CD8-positive, alpha-beta memory T cell (primary cell): ENCODE data around the gene AFG3L2. TPM values are rescaled to one million over a fixed set of nuclear protein-coding genes. Genes with fewer than 3 reads are reported as not detected.

Experiments used
- CTCF ChIA-PET: fragments of 350-600 bp; sonication (Branson Sonifier 250); formaldehyde crosslinking; loops from one replicate; lab custom pipeline; 2021; ENCODE audit warnings: antibody characterized with exemption; lab: Charles Lee
- POLR2A ChIA-PET: fragments of 350-600 bp; sonication (Branson Sonifier 250); formaldehyde crosslinking; loops from one replicate; lab custom pipeline; 2021; ENCODE audit warnings: antibody characterized with exemption; lab: Charles Lee
- DNase-seq, 5 donors: peaks; one replicate each; pipeline versions ENCODE4 v3.0.0 to v3.0.0-alpha.2; 2020 to 2022; ENCODE audit warnings: mixed read lengths in 1 of 5
- H3K27ac ChIP-seq: one replicate; pipeline ENCODE4 v1.7.0; 2013; ENCODE audit warnings: low read depth, mild to moderate bottlenecking, low read length, moderate library complexity
- H3K27me3 ChIP-seq: 2 replicates; pipeline ENCODE4 v1.7.0; 2013; ENCODE audit warnings: low read length, mild to moderate bottlenecking; ENCODE audit not compliant: insufficient read depth, poor library complexity, severe bottlenecking
- H3K36me3 ChIP-seq: 2 replicates; pipeline ENCODE4 v1.7.0; 2013; ENCODE audit warnings: mild to moderate bottlenecking, low read length, moderate library complexity; ENCODE audit not compliant: insufficient read depth
- H3K4me1 ChIP-seq: 2 replicates; pipeline ENCODE4 v1.7.0; 2013; ENCODE audit warnings: mild to moderate bottlenecking, low read length, moderate library complexity; ENCODE audit not compliant: insufficient read depth
- H3K4me3 ChIP-seq: 2 replicates; pipeline ENCODE4 v1.7.0; 2013; ENCODE audit warnings: mild to moderate bottlenecking, low read length
- H3K9me3 ChIP-seq: 2 replicates; pipeline ENCODE4 v1.7.0; 2013; ENCODE audit warnings: mild to moderate bottlenecking, low read length
- H3K27ac Mint-ChIP-seq, 8 donors: one replicate each; pipeline ENCODE4 v1.8.0; 2020 to 2021; ENCODE audit warnings: mixed read lengths in 8 of 8, mild to moderate bottlenecking in 6 of 8, inconsistent platforms in 3 of 8, moderate library complexity in 3 of 8
- H3K27me3 Mint-ChIP-seq, 2 donors: one replicate each; pipeline ENCODE4 v1.8.0; 2020 to 2021; ENCODE audit warnings: mixed read lengths in 2 of 2, mild to moderate bottlenecking in 1 of 2, moderate library complexity in 1 of 2
- H3K36me3 Mint-ChIP-seq, 3 donors: one replicate each; pipeline ENCODE4 v1.8.0; 2020 to 2021; ENCODE audit warnings: mixed read lengths in 3 of 3, inconsistent platforms in 1 of 3, mild to moderate bottlenecking in 1 of 3
- H3K4me1 Mint-ChIP-seq, 3 donors: one replicate each; pipeline ENCODE4 v1.8.0; 2020 to 2021; ENCODE audit warnings: mixed read lengths in 3 of 3, inconsistent platforms in 1 of 3, mild to moderate bottlenecking in 1 of 3
- H3K4me3 Mint-ChIP-seq, 7 donors: one replicate each; pipeline ENCODE4 v1.8.0; 2020 to 2021; ENCODE audit warnings: mixed read lengths in 7 of 7, mild to moderate bottlenecking in 6 of 7, moderate library complexity in 4 of 7, inconsistent platforms in 2 of 7
- H3K9me3 Mint-ChIP-seq, 5 donors: one replicate each; pipeline ENCODE4 v1.8.0; 2020 to 2022; ENCODE audit warnings: mixed read lengths in 5 of 5, mild to moderate bottlenecking in 3 of 5, moderate library complexity in 2 of 5, inconsistent platforms in 1 of 5
- polyA plus RNA-seq: library from polyadenylated mRNA; unstranded; fragments of 300-500 nt; fragmentation: Illumina TruSeq; gene quantifications from one replicate; pipeline ENCODE4 v1.2.3, GENCODE V29; 2021
- total RNA-seq, 2 experiments: library from RNA; stranded (reverse); gene quantifications; one replicate each; pipeline ENCODE4 v1.2.3, GENCODE V29; 2021

AFG3L2 gene
- total and polyA plus RNA-seq, 3 experiments from 2014 or later, result 38.4 to 75.8 (median 75.6) TPM

GRCh38 chr18:12326711-12327460 is 50.1 kb downstream of the AFG3L2 start:
- Histone ChIP-seq H3K36me3 (peaks cover 28% of the 10 kb centered on the region), H3K9me3 (no peaks in the 10 kb centered on the region), H3K27me3 (no peaks in the 10 kb centered on the region), H3K4me1 (peaks cover 7% of the 10 kb centered on the region), H3K27ac (no peak overlapping the region), H3K4me3 (no peak overlapping the region)
- POLR2A ChIA-PET, result no interaction called here
- Mint-ChIP-seq H3K9me3 (no peaks in the 10 kb centered on the region), H3K27me3 (no peaks in the 10 kb centered on the region), H3K4me3 (no peak overlapping the region), H3K4me1 (peaks cover 4 to 8% (median 8%) of the 10 kb centered on the region in 3 donors), H3K36me3 (peaks cover 5 to 70% (median 20%) of the 10 kb centered on the region in 3 donors), H3K27ac (no peak overlapping the region)
- CTCF ChIA-PET, result interaction anchor here (2.1 to 2.5 kb wide), 2 partner anchors 8 to 12 kb away, joined by 14 to 18 read pairs; no protein-coding TSS in a partner anchor
- no peak for DNase-seq

- H3K27me3 Mint-ChIP-seq, result no peaks in the 10 kb centered on the region
These were observed 51.2 kb downstream of the AFG3L2 start for GRCh38 chr18:12325726-12326245.

DNA sequence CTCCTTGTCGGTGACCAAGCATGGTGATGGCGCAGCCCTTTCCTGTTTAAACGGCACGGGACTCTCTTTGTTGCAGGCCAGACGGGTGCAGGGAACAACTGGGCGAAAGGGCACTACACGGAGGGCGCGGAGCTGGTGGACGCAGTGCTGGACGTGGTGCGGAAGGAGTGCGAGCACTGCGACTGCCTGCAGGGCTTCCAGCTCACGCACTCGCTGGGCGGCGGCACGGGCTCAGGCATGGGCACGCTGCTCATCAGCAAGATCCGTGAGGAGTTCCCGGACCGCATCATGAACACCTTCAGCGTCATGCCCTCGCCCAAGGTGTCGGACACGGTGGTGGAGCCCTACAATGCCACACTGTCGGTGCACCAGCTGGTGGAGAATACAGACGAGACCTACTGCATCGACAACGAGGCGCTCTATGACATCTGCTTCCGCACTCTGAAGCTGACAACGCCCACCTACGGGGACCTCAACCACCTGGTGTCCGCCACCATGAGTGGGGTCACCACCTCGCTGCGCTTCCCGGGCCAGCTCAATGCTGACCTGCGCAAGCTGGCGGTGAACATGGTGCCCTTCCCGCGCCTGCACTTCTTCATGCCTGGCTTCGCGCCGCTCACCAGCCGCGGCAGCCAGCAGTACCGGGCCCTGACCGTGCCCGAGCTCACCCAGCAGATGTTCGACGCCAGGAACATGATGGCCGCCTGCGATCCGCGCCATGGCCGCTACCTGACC is 51.9 kb downstream of the AFG3L2 start:
- no peaks in the 10 kb centered on the region for H3K9me3 Mint-ChIP-seq
- ChIA-PET POLR2A (no interaction called here), CTCF (no interaction called here)
- no peaks in the 10 kb centered on the region for H3K27me3 Mint-ChIP-seq
- H3K4me3 Mint-ChIP-seq, result no peak overlapping the region
- no peaks in the 10 kb centered on the region for H3K27me3 ChIP-seq
- H3K4me1 ChIP-seq, result peaks cover 7% of the 10 kb centered on the region
- peaks cover 5 to 64% (median 24%) of the 10 kb centered on the region in 3 donors for H3K36me3 Mint-ChIP-seq
- no peak overlapping the region for H3K4me3 ChIP-seq
- no peak overlapping the region for H3K27ac Mint-ChIP-seq
- DNase-seq, result no peak
- H3K36me3 ChIP-seq, result peaks cover 28% of the 10 kb centered on the region
- H3K27ac ChIP-seq, result no peak overlapping the region
- peaks cover 4 to 8% (median 8%) of the 10 kb centered on the region in 3 donors for H3K4me1 Mint-ChIP-seq
- H3K9me3 ChIP-seq, result no peaks in the 10 kb centered on the region

More at GRCh38 chr18:12325726-12326245, 51.2 kb downstream of the AFG3L2 start:
- Histone ChIP-seq H3K36me3 (peaks cover 28% of the 10 kb centered on the region), H3K9me3 (no peaks in the 10 kb centered on the region), H3K27ac (no peak overlapping the region), H3K4me3 (no peak overlapping the region), H3K4me1 (peaks cover 7% of the 10 kb centered on the region), H3K27me3 (no peaks in the 10 kb centered on the region)
- Mint-ChIP-seq H3K27ac (no peak overlapping the region), H3K4me3 (no peak overlapping the region), H3K4me1 (peaks cover 4 to 8% (median 8%) of the 10 kb centered on the region in 3 donors), H3K9me3 (no peaks in the 10 kb centered on the region), H3K36me3 (peaks cover 5 to 66% (median 24%) of the 10 kb centered on the region in 3 donors)
- DNase-seq, result no peak
- POLR2A ChIA-PET, result no interaction called here
- CTCF ChIA-PET, result no interaction called here

DNA sequence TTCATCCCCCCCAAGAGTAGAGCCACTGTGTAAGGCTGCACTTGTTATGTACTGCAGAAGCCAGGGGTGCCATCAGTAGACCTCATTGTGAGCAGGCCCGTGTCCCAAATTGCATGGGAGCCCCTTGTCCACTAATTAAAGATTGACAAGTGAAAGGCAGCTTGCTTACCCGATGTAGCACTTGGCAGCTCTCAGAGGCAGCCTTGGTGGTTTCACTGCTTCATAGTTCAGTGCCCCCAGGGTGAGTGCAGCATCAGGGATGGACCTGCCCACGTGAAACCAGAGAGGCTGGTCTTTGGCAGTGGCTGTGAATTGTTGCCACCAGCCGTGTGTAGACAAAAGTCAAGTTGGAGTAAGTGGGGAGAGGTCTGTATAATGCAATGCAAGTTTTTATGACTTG is 55.7 kb downstream of the AFG3L2 start:
- no peak for DNase-seq
- peaks cover 8% of the 10 kb centered on the region for H3K36me3 ChIP-seq
- no peak overlapping the region for H3K4me3 Mint-ChIP-seq
- POLR2A ChIA-PET, result no interaction called here
- no peak overlapping the region for H3K27ac Mint-ChIP-seq
- no peak overlapping the region for H3K4me3 ChIP-seq
- no peaks in the 10 kb centered on the region for H3K9me3 Mint-ChIP-seq
- no peak overlapping the region for H3K27ac ChIP-seq
- peaks cover 5 to 31% (median 8%) of the 10 kb centered on the region in 3 donors for H3K36me3 Mint-ChIP-seq
- H3K4me1 ChIP-seq, result no peaks in the 10 kb centered on the region
- no peaks in the 10 kb centered on the region for H3K27me3 ChIP-seq
- no peaks in the 10 kb centered on the region for H3K27me3 Mint-ChIP-seq
- CTCF ChIA-PET, result no interaction called here
- H3K9me3 ChIP-seq, result no peaks in the 10 kb centered on the region
- no peaks in the 10 kb centered on the region for H3K4me1 Mint-ChIP-seq

DNA sequence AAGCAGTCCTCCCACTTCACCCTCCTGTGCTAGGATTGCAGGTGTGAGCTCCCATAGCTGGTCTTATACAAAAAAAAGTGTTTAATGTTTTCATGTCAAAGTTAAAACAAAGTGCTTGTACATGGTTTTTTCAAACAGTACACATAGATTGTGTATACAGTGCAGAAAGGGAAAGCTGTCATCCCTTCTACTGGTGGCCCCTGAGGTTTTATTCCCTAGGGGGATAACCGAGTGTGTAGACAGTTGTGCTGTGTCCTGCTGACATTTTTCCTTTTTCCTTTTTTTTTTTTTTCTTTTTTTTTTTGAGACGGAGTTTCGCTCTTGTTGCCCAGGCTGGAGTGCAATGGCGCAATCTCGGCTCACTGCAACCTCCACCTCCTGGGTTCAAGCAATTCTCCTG is 58.2 kb downstream of the AFG3L2 start:
- CTCF ChIA-PET, result interaction anchor here (4.0 kb wide), 1 partner anchor 9 kb away, joined by 14 read pairs; no protein-coding TSS in a partner anchor
- POLR2A ChIA-PET, result no interaction called here
- Mint-ChIP-seq H3K4me1 (no peaks in the 10 kb centered on the region), H3K36me3 (peaks cover 0 to 9% (median 4%) of the 10 kb centered on the region in 3 donors), H3K4me3 (no peak overlapping the region), H3K27ac (no peak overlapping the region), H3K9me3 (no peaks in the 10 kb centered on the region), H3K27me3 (no peaks in the 10 kb centered on the region)
- Histone ChIP-seq H3K4me1 (no peaks in the 10 kb centered on the region), H3K9me3 (no peaks in the 10 kb centered on the region), H3K27ac (no peak overlapping the region), H3K27me3 (no peaks in the 10 kb centered on the region), H3K36me3 (no peaks in the 10 kb centered on the region), H3K4me3 (no peak overlapping the region)
- DNase-seq, result no peak

DNA sequence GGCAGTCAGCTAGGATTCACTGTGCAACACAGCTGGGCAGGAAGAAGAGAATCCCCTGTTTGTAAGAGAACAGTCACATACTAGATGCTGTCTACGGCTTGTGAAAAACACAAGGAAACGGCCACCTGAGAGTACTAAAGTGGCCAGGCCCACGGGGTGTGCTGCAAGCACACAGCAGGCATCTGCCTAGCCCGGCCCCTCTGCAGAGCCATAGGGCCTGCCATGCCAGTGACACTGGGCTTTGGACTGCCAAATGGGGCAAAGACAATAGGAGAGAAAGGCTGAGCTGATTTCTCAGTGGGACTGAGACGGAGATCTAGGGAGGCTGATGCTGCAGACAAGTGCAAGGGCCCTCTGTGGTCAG is 58.7 kb downstream of the AFG3L2 start:
- no peak overlapping the region for H3K27ac ChIP-seq
- peaks cover 0 to 5% (median 4%) of the 10 kb centered on the region in 5 donors for H3K9me3 Mint-ChIP-seq
- H3K27me3 ChIP-seq, result no peaks in the 10 kb centered on the region
- no peaks in the 10 kb centered on the region for H3K4me1 Mint-ChIP-seq
- H3K4me3 ChIP-seq, result no peak overlapping the region
- POLR2A ChIA-PET, result no interaction called here
- no peaks in the 10 kb centered on the region for H3K9me3 ChIP-seq
- no peaks in the 10 kb centered on the region for H3K36me3 ChIP-seq
- H3K27me3 Mint-ChIP-seq, result no peaks in the 10 kb centered on the region
- H3K36me3 Mint-ChIP-seq, result peaks cover 0 to 7% (median 4%) of the 10 kb centered on the region in 3 donors
- H3K4me1 ChIP-seq, result no peaks in the 10 kb centered on the region
- CTCF ChIA-PET, result interaction anchor here (4.0 kb wide), 1 partner anchor 10 kb away, joined by 14 read pairs; no protein-coding TSS in a partner anchor
- H3K27ac Mint-ChIP-seq, result peak overlapping the region in 1 of 8 donors; percentile 38
- no peak overlapping the region for H3K4me3 Mint-ChIP-seq
- no peak for DNase-seq

DNA sequence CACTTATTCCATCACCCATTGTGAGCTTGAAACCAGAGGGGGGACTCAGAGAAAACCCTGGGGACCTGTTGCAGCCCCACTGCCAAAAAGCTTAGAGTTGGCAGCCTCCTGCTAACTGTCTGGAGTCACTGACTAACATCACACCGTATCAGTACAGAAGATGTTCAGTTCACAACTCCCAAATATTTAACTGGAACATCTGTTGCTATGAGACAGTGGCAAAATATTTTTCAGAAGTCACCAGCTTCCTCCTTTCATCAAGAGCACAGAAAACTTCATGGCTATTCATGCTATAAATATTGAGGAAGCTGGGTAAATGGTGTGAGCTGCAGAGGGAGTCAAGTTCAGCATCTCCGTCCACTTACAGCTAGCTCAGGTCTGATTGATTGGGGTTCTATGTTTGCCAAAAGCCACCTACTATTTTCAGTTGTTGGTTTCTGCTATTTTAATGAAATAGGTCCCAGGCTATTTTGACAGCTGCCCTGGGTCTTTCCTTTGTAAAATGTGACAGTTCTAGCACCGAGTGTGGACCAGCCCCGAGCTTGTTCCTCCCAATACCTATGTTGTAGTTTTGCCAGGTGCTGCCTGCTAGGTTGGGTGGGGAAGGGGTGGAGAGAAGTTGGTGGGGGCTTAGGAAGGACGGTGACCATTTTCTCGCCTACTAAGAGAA is 59.2 kb downstream of the AFG3L2 start:
- H3K4me1 ChIP-seq, result no peaks in the 10 kb centered on the region
- Mint-ChIP-seq H3K4me1 (no peaks in the 10 kb centered on the region), H3K9me3 (peaks cover 0 to 8% (median 6%) of the 10 kb centered on the region in 5 donors), H3K36me3 (peaks cover 0 to 4% (median 4%) of the 10 kb centered on the region in 3 donors), H3K27ac (peak overlapping the region in 1 of 8 donors; percentile 38), H3K4me3 (no peak overlapping the region), H3K27me3 (no peaks in the 10 kb centered on the region)
- CTCF ChIA-PET, result interaction anchor here (4.0 kb wide), 1 partner anchor 10 kb away, joined by 14 read pairs; no protein-coding TSS in a partner anchor
- H3K4me3 ChIP-seq, result no peak overlapping the region
- POLR2A ChIA-PET, result no interaction called here
- no peaks in the 10 kb centered on the region for H3K36me3 ChIP-seq
- no peak for DNase-seq
- no peak overlapping the region for H3K27ac ChIP-seq
- H3K27me3 ChIP-seq, result no peaks in the 10 kb centered on the region
- no peaks in the 10 kb centered on the region for H3K9me3 ChIP-seq
